Activated CD4-positive, alpha-beta T cell treated with anti-CD3 and anti-CD28 coated beads for 24 hours (primary cell): ENCODE measurements around the gene UBE2L3.
A peak's percentile ranks its signal among the peaks of the same experiment; 100 is the strongest.
"Not testable (repeated sequence)": the region's sequence is repeated elsewhere in the genome, so short reads cannot be mapped to it uniquely, and the experiment has no call there.

ENCODE experiments used
- DNase-seq, 2 donors: peaks; one replicate each; pipeline ENCODE4 v3.0.0-alpha.2; 2020; ENCODE audit warnings: low read depth in 2 of 2

The UBE2L3 gene

GRCh38 chr22:21643533-21644357 is 76.2 kb downstream of the UBE2L3 start:
- no peak for DNase-seq

DNA sequence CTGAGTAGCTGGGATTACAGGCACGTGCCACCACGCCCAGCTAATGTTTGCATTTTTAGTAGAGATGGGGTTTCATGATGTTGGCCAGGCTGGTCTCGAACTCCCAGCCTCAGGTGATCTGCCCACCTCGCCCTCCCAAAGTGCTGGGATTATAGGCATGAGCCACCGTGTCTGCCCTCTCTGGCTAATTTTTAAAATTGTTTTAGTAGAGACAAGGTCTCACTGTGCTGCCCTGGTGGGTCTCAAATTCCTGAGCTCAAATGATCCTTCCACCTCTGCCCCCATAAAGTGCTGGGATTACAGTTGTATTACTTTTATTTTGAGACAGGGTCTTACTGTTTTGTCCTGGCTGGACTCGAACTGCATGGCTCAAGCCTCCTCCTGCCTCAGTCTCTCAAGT is 78.0 kb downstream of the UBE2L3 start:
- DNase-seq, result not testable (repeated sequence)

- peak; percentile 64 to 70 for DNase-seq
Measured at GRCh38 chr22:21646608-21647590, 79.4 kb downstream of the UBE2L3 start.

GRCh38 chr22:21650280-21650679 is 82.8 kb downstream of the UBE2L3 start:
- DNase-seq, result no peak

DNA sequence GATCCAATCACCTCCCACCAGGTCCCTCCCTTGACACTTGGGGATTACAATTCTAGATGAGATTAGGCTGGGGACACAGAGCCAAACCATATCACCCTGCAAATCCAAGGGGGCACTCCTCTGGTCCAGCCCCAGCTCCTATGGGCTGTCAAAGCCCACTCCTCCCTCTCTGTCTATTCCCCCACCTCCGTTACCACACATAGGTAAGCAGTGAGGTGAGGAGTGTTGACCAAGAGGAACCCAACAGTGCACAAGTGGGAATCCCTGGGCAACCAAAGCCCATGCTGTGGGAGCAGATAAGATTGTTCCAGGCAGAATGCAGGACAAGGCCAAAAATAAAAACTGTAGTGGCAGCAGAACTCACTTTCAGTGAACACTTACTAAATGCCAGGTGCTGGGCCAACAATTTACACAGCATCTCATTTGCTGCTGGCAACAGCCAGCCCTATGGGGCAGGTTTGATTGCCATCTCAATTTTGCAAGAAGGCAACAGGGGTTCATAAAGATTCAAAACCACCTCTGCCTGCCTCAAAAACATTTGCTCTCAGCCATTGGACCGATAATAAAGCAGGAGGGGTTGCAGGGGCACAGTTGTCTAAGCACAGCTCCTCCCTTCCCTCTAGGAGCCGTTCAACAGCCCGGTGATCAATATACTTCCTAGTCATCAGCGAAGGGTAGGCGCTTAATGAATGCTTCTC is 83.5 kb downstream of the UBE2L3 start:
- DNase-seq, result no peak

DNA sequence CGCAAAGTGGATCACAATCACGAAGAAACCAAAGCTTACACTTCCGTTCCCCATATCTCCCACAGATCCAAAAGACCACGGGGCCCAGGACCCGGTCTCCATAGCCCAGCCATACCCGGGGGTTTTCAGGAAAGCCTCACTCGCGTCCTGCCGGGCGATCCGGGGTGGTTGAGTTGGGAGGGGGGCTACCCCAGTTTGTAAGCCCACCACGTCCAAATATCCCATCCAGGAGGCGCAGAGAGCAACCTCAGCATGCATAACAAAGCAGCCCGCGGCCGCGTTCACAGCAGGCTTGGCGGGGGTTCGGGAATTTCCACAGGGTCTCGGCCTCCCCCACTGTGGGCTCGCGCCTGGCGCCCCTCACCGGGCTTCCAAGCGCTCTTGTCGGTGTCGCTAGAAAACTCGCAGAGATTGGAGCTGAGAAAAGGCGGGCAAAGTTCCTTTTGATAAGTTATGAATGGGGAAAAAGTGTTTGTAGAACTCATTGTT is 84.1 kb downstream of the UBE2L3 start:
- no peak for DNase-seq

- DNase-seq, result peak; percentile 69 to 84
Measured at GRCh38 chr22:21652010-21652546, 84.6 kb downstream of the UBE2L3 start.

- no peak for DNase-seq
Measured at GRCh38 chr22:21652547-21653545, 85.3 kb downstream of the UBE2L3 start.

DNA sequence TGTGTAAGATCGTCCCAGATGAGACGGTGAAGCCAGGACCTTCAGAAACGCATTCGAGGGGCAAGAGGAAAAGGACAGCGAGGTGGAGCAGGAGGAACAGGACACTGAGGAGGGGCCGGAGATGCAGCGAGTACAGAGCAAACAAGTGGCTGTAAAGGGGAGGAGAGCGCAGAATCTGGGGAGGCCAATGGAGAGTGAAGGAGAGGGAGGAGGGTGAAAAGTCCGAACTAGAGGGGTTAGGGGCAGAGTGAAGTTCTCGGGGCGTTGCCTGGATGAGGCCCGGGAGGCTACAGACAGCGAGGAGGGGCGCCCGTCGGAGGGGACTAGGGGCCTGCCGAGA is 89.5 kb downstream of the UBE2L3 start:
- DNase-seq, result no peak

GRCh38 chr22:21657360-21658032 is 90.0 kb downstream of the UBE2L3 start:
- DNase-seq, result peak; percentile 67 to 75

GRCh38 chr22:21659864-21660525 is 92.5 kb downstream of the UBE2L3 start:
- DNase-seq, result no peak

DNA sequence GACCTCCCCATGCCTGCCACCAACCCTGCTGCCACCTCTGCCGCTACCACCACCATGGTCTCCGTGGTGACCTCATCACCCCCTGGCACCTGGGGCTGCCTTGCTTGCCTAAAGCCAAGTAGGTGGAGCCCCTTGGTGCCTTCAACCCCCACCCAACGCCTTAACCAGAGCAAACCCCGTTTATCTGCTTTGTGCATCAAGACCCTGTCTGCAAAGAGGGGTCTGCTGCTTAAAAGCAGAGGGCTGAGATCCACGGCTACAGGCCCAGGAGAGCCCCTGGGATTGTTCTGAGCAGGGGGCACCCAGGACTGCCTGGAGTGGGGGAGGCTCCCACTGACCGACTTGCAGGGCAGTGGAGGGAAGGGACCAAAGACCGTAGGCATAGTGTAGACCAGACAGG is 93.4 kb downstream of the UBE2L3 start:
- DNase-seq, result no peak

- no peak for DNase-seq
Measured at GRCh38 chr22:21661991-21662390, 94.5 kb downstream of the UBE2L3 start.

DNA sequence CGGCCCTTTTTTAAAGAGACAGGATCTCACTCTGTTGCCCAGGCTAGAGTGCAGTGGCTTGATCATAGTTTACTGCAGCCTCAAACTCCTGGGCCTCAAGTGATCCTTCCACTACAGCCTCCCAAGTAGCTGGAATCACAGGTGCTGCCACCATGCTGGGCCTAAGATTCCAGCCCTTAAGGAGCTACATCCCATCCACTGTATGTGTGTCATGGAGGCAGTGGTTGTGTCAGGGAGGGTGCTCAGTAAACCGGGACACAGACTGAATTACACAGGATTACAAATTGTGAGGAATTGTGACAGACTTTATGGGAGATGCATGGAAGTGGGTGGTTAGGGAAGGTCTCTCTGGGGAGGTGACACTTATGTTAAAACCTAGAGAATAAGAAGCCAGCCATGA is 96.2 kb downstream of the UBE2L3 start:
- no peak for DNase-seq

DNA sequence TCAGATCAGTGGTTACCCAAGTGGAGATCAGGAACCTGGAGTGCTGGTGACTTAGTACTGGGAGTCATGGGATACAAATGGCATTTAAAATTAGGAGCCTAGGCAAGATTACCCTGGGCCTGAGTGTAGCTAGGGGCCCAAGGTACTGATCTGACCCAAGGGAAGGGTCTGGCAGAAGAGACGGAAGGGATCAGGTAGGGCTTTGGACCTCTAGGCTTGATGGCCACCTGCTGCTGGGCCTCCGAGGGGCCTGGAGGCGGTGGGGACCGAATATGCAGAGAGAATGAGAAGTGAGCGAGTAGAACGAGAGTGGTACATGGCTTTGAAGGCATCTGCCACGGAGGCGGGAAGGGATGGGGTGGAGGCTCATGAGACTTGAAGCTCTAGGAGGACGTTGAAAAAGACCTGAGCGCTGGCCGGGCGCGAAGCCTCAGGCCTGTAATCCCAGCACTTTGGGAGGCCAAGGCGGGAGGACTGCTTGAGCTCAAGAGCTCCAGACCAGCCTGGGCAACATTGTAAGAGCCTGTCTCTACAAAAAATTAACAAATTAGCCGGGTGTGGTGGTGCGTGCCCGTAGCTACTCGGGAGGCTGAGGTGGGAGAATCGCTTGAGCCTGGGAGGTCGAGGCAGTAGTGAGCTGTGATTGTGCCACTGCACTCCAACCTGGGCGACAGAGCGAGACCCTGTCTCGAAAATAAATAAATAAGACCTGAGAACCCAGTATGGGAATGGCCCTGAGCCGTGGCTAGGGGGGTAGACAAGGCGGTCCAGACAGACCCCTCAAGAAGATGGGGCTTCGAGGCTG is 97.7 kb downstream of the UBE2L3 start:
- DNase-seq, result no peak

DNA sequence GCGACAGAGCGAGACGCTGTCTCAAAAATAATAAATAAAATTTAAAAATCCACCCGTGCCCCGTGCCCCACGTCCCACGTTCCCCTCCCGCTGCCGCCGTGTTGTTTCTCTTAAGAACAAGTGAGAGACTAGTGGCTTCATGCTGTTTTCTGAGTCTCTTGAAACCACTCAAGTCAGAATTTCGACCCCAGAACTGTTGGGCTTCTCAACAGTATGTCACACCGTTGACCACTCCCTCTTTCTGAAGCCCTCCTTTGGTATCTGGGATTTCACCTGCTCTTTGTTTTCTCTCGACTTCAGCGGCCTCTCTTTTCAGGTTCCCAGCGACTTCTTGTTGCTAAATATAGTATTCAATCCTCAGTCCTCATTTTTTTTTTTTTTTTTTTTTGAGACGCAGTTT is 99.3 kb downstream of the UBE2L3 start:
- no peak for DNase-seq

DNA sequence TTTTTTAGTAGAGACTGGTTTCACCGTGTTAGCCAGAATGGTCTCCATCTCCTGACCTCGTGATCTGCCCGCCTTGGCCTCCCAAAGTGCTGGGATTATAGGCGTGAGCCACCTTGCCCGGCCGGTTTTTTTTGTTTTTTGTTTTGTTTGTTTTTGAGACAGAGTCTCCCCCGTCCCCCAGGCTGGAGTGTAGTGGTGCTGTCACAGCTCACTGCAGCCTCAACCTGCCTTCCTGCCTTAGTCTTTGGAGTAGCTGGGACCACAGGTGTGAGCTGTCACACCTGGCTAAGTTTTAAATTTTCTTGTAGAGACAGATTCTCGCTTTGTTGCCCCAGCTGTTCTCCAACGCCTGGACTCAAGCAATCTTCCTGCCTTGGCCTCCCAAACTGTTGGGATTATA is 101.5 kb downstream of the UBE2L3 start:
- DNase-seq, result no peak

DNA sequence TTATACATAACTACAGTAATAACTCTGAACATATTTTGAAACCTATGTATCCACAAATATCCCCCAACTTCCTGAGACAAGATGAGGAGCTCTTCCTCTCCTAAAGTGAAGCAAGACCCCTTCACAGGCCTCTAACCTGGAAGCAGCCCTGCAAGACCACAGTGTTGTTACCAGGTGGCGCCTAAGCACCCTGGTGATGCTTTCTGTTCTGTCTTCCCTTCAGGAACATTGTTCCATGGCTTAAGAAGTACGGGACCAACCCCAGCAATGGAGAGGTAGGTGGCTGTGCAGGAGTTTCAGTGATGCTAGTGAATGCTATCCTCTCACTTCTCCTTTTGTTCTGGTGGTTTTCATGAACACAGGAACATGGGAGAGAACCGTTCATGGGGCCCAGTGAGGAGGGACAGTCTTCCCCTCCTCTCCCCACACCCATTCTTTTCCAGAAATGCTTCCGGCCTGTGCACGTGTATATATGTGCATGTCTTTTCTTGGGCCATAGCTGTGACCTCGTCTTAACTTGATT is 104.7 kb downstream of the UBE2L3 start:
- DNase-seq, result no peak
